Measurements from ENCODE around the gene MCRIP2. TPM values are rescaled to one million over a fixed set of nuclear protein-coding genes. Genes with fewer than 3 reads are reported as not detected.
A peak's percentile ranks its signal among the peaks of the same experiment; 100 is the strongest.

Gene MCRIP2
- total RNA-seq, 1 donor = 16.0 TPM

GRCh38 chr16:666572-666971, 24.9 kb downstream of the MCRIP2 start:
- no peak overlapping the region for H3K4me3 ChIP-seq (ENCODE audit: low read depth, low read length)
- no peak for DNase-seq (ENCODE audit: low read depth)
- no peak for TF ChIP-seq CTCF (IDR thresholded peaks at IDR 0.05; ENCODE audit: insufficient read depth, low read depth, low read length)

GRCh38 chr16:667113-667779, 25.6 kb downstream of the MCRIP2 start:
- no peak for TF ChIP-seq CTCF (IDR thresholded peaks at IDR 0.05; ENCODE audit: insufficient read depth, low read depth, low read length)
- no peak overlapping the region for H3K4me3 ChIP-seq (ENCODE audit: low read depth, low read length)
- no peak for DNase-seq (ENCODE audit: low read depth)

GRCh38 chr16:667780-668518, 26.3 kb downstream of the MCRIP2 start, which contains the start of gene RHOT2:
Gene RHOT2, plus strand, starts transcription at chr16:668132. Its CDS starts 68 bp downstream, at chr16:668200.
- H3K4me3 ChIP-seq (ENCODE audit: low read depth, low read length) = peak within 1 kb of the TSS; percentile 86
- DNase-seq (ENCODE audit: low read depth) = peak; percentile 92
- TF ChIP-seq CTCF (IDR thresholded peaks at IDR 0.05; ENCODE audit: insufficient read depth, low read depth, low read length) = peak; percentile 71

GRCh38 chr16:668519-669171, 27.0 kb downstream of the MCRIP2 start:
- no peak for TF ChIP-seq CTCF (IDR thresholded peaks at IDR 0.05; ENCODE audit: insufficient read depth, low read depth, low read length)
- peak overlapping the region; percentile 86 for H3K4me3 ChIP-seq (ENCODE audit: low read depth, low read length)
- no peak for DNase-seq (ENCODE audit: low read depth)

GRCh38 chr16:669666-670065, 28.0 kb downstream of the MCRIP2 start:
- TF ChIP-seq CTCF (IDR thresholded peaks at IDR 0.05; ENCODE audit: insufficient read depth, low read depth, low read length) = no peak
- H3K4me3 ChIP-seq (ENCODE audit: low read depth, low read length) = no peak overlapping the region
- DNase-seq (ENCODE audit: low read depth) = no peak

GRCh38 chr16:670485-671352, 29.1 kb downstream of the MCRIP2 start:
- H3K4me3 ChIP-seq (ENCODE audit: low read depth, low read length) = no peak overlapping the region
- DNase-seq (ENCODE audit: low read depth) = no peak
- TF ChIP-seq CTCF (IDR thresholded peaks at IDR 0.05; ENCODE audit: insufficient read depth, low read depth, low read length) = no peak

All from fibroblast of villous mesenchyme (primary cell).